ENCODE measurements around the gene KIAA1671. TPM values are rescaled to one million over a fixed set of nuclear protein-coding genes. Genes with fewer than 3 reads are reported as not detected.
"Not testable (repeated sequence)": the region's sequence is repeated elsewhere in the genome, so short reads cannot be mapped to it uniquely, and the experiment has no call there.

Gene KIAA1671
- total RNA-seq, 4 donors from 2014 or later, result 16.2 to 35.0 (median 21.7) TPM

DNA sequence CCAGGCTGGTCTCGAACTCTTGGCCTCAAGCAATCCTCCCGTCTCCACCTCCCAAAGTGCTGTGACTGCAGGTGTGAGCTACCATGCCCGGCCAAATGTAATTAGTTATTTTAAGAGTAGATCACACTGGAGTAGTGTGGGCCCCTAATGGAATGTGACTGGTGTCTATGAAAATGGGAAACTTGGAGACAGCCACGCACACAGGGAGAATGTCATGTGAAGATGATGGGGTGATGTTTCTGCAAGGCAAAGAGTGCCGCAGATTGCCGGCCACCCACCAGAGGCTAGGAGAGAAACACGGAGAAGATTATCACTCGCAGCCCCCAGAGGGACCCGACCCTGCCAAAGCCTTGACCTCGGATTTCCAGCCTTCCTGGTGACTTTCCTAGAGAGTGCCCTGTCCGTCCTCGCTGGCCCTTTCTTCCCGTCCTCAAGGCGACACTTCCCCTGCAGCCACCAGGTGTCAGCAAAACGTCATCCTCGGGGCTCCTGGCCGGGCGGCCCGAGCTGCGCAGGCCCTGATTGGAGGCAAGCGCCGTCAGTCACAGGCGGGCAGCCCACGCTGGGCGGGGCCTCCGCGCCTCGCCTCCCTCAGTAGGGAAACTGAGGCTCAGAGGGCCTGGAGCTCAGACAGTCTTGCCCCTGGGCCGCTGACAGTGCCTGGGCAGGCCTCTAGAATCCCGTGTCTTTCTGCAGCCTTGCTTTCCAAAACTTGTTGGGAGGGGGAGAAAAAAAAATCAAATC lies 283.2 kb downstream of the KIAA1671 start:
- no peak overlapping the region for H3K4me3 ChIP-seq
- no peaks in the 10 kb centered on the region for H3K9me3 ChIP-seq
- no peak for TF ChIP-seq POLR2A (IDR thresholded peaks at IDR 0.05)
- TF ChIP-seq CTCF (IDR thresholded peaks at IDR 0.05 in 4 of 5, conservative IDR thresholded peaks at IDR 0.05 in 1 of 5), result peak; percentile 25 to 53 (median 50)

GRCh38 chr22:25236417-25236816 lies 283.9 kb downstream of the KIAA1671 start:
- Histone ChIP-seq H3K27me3 (peaks cover 4 to 20% (median 13%) of the 10 kb centered on the region in 3 donors), H3K36me3 (no peaks in the 10 kb centered on the region), H3K9me3 (no peaks in the 10 kb centered on the region), H3K4me3 (no peak overlapping the region), H3K27ac (no peak overlapping the region), H3K4me1 (no peaks in the 10 kb centered on the region)
- intact Hi-C loops (cut with DNase I; ENCODE audit: low total_unique reads) (no loop called here), in situ Hi-C loops (cut with MboI; ENCODE audit: low sequenced_read_pairs in 4 of 4) (no loop called here)
- no peak for DNase-seq
- no peak for ATAC-seq
- TF ChIP-seq POLR2A (IDR thresholded peaks at IDR 0.05), result no peak
- no peak for TF ChIP-seq CTCF (IDR thresholded peaks at IDR 0.05 in 4 of 5, conservative IDR thresholded peaks at IDR 0.05 in 1 of 5)

More for the DNA sequence above, 283.2 kb downstream of the KIAA1671 start:
- peak; percentile 31 to 59 for DNase-seq
- ATAC-seq, result peak; percentile 63 to 78
- H3K4me1 ChIP-seq, result no peaks in the 10 kb centered on the region
- in situ Hi-C loops (cut with MboI; ENCODE audit: low sequenced_read_pairs in 4 of 4) (no loop called here), intact Hi-C loops (cut with DNase I; ENCODE audit: low total_unique reads) (no loop called here)
- peaks cover 4 to 17% (median 13%) of the 10 kb centered on the region in 3 donors for H3K27me3 ChIP-seq
- H3K27ac ChIP-seq, result no peak overlapping the region
- H3K36me3 ChIP-seq, result no peaks in the 10 kb centered on the region

DNA sequence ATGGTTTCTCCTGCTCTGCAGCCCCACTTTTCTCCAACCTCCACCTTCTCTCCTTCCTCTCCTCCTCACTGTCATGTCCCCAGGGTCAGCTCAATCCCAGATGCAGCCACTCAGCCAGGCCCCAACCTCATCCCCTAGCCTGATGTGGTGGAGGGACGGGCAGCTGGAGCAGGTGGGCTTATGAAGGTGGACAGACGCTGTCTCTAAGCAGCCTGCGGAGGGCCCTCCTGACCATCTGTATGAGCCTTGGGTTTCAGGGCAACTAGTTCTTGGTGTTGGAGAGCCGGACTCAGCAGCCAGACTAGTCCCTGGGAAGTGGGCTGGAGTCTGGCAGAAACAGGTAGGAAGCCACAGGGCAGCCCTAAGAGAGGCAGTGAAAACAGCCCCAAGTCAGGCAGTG lies 285.0 kb downstream of the KIAA1671 start:
- H3K27ac ChIP-seq, result no peak overlapping the region
- H3K9me3 ChIP-seq, result no peaks in the 10 kb centered on the region
- H3K4me1 ChIP-seq, result no peaks in the 10 kb centered on the region
- in situ Hi-C loops (cut with MboI; ENCODE audit: low sequenced_read_pairs in 4 of 4), result no loop called here
- no peak for TF ChIP-seq POLR2A (IDR thresholded peaks at IDR 0.05)
- no peak for TF ChIP-seq CTCF (IDR thresholded peaks at IDR 0.05 in 4 of 5, conservative IDR thresholded peaks at IDR 0.05 in 1 of 5)
- DNase-seq (no peak), ATAC-seq (no peak)
- no peaks in the 10 kb centered on the region for H3K36me3 ChIP-seq
- H3K27me3 ChIP-seq, result peaks cover 4 to 20% (median 13%) of the 10 kb centered on the region in 3 donors
- intact Hi-C loops (cut with DNase I; ENCODE audit: low total_unique reads), result no loop called here
- H3K4me3 ChIP-seq, result no peak overlapping the region

DNA sequence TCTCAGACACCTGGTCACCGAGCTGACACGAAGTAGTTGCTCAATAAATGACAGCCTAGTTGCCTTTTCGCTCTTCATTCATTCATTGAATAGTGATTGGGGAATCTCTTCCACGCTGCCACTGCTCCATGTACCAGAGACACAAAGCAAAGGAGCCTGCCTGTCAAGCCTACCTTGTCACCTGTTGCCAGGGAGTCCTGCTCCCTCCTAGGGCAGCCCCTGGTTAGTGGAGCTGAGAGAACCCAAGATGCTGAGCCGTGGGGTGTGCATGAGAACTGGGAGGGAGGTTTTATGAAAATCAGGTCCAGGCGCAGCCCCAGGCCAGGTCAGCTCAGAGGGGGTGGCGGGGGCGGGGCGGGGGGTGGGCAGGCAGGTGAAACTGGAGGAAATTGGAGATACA lies 285.5 kb downstream of the KIAA1671 start:
- H3K4me3 ChIP-seq; in situ Hi-C loops (cut with MboI; ENCODE audit: low sequenced_read_pairs in 4 of 4); ATAC-seq; H3K4me1 ChIP-seq; H3K27ac ChIP-seq; DNase-seq; H3K9me3 ChIP-seq; intact Hi-C loops (cut with DNase I; ENCODE audit: low total_unique reads); H3K36me3 ChIP-seq: not testable (repeated sequence)
- peaks cover 4 to 17% (median 13%) of the 10 kb centered on the region in 3 donors for H3K27me3 ChIP-seq

Other genes starting within 250 kb of the KIAA1671 start
- gene PIWIL3, start 178.0 kb upstream of the KIAA1671 start, total RNA-seq, result not detected
- gene SGSM1, start 146.5 kb upstream of the KIAA1671 start, total RNA-seq, result under 1 TPM in 3 of 4 donors, not detected in 1; 0.07 to 0.44 (median 0.41) TPM
- gene LHFPL7, start 6.0 kb upstream of the KIAA1671 start, total RNA-seq, result not detected
- not detected for gene CRYBB3, start 247.1 kb downstream of the KIAA1671 start, total RNA-seq